Measurements from ENCODE around the gene APH1B.

APH1B gene

DNA sequence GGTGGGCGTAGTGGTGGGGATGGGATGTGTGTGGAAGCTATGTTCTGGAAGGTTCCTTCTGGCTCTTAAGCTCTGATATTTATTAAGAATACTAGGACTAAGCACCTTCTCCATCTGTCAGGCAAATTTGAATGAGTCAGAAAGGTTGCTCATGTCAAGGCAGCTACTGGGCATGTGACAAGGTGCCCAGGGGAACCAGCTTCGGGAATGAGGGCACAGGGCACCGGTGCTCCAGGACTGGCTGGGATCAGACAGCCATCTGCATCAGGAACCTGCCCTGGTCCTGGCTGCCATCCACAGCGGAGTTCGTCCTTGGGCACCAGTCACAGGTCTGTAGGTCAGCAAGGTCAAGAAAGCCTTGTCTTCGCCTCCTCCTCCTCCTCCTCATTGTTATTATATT is 71.8 kb downstream of the APH1B start:
- no peak overlapping the region for H3K4me3 ChIP-seq (ENCODE audit: low read depth, low read length)

DNA sequence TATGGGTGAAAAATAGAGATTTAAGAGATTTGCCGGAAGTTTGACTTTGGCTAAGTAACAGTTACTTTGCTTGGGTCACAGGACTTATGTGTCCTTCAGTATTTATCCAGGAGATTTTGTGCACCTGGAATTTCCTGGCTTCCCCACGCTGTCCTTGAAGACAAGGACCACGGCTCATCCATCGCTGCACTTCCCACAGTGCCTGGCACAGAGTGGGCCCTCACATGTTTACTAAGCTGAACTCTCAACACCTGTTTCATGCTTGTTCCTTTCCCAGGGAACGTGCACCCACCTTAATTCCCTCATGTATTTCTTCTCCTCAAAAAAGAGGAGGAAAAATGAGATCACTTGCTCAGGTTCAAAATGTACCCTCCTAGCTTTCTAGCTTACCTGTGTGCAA is 72.2 kb downstream of the APH1B start:
- H3K4me3 ChIP-seq (ENCODE audit: low read depth, low read length): no peak overlapping the region

DNA sequence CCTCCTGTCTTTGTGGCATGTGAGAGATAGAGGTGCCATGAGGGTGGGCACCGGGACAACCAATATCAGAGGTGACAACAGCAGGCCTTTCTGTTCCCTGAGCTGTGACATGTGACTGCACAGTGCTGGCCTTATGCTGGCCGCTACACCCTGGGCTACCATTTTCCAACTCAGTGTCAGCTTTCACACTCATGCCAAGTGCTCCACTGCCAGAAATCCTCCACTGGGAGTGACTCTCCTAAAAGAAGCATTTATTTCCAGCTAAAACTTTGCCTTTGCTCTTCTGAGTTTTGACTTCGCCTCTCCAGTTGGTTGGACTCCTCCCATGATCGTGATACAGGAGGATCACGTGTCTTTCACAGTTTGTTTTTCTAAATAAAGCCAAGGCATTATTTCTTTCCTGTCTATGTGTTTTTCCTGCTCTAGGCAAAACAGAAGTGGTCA is 72.8 kb downstream of the APH1B start:
- H3K4me3 ChIP-seq (ENCODE audit: low read depth, low read length): no peak overlapping the region

DNA sequence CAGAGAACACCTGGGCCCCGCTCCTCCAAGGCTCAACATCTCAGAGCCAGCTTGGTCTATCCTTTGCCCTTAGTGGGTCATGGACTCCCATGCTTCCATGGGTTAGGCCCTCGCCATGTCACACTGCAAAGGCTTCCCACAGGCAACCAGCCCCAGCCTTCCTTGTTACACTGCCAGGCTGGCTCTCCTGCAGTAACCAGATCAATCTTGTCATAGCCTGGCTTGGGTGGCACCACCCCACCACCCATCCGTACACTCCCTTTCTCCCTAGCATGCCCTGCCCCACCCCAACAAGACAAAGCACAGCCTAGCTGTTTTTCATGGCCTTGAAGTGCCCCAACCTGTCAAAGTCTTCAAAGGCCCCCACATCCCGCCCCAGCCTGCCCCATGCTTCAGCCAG is 73.8 kb downstream of the APH1B start:
- H3K4me3 ChIP-seq (ENCODE audit: low read depth, low read length): no peak overlapping the region

DNA sequence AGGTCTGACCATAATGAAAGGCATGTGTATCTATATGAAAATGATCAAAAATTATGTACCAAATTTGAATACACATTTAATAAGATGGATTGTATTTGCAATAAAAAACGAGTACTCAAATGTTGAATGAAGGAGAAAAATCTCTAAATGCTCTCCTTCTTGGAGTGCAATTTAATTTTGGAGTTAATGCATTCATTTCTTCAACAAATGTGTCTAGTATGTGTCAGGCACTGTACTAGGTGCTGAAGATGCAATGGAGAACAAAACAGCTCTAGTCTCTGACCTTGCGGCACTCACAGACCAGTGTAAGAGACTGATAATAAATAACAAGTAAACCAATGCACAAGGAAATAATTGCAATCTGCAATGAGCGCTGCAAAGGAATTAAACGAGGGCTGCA is 75.4 kb downstream of the APH1B start:
- H3K4me3 ChIP-seq (ENCODE audit: low read depth, low read length): no peak overlapping the region

DNA sequence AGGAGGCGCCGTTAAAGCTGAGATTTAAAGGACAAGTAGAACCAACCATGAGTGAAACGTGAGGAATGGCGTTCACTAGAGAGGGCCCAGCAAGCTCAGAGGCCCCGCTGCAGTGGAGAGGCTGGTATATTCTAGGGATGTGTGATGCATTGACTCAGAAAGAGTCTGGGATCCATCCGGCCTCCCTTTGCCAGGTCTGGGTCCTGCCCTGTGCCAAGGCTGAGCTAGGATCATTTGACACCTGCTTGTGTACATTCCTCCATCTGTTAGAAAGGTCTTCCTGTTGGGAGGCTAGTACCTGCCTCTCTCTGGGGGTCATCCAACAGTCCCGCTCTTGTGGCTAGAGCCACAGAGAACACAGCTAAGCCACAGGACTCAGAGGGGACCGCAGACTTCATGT is 75.9 kb downstream of the APH1B start:
- no peak overlapping the region for H3K4me3 ChIP-seq (ENCODE audit: low read depth, low read length)

DNA sequence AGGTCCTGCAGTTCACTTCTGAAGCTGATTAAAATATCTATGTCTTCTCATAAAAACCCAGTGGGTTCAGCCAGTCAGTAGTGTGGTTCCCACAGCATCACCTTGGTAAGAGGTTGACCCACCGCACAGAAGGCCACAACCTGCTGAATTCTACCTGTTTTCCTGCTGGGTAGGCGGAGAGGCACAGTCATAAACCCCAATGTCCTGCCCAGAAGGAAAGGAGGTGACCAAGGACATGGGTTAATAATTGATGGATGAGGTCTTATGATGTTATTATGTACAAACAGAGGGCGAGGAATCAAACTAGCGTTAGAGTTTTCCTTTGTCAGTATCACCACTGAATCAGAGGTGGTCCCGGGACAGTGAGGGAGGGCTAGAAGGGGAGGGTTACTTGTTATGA is 76.5 kb downstream of the APH1B start:
- H3K4me3 ChIP-seq (ENCODE audit: low read depth, low read length): no peak overlapping the region

DNA sequence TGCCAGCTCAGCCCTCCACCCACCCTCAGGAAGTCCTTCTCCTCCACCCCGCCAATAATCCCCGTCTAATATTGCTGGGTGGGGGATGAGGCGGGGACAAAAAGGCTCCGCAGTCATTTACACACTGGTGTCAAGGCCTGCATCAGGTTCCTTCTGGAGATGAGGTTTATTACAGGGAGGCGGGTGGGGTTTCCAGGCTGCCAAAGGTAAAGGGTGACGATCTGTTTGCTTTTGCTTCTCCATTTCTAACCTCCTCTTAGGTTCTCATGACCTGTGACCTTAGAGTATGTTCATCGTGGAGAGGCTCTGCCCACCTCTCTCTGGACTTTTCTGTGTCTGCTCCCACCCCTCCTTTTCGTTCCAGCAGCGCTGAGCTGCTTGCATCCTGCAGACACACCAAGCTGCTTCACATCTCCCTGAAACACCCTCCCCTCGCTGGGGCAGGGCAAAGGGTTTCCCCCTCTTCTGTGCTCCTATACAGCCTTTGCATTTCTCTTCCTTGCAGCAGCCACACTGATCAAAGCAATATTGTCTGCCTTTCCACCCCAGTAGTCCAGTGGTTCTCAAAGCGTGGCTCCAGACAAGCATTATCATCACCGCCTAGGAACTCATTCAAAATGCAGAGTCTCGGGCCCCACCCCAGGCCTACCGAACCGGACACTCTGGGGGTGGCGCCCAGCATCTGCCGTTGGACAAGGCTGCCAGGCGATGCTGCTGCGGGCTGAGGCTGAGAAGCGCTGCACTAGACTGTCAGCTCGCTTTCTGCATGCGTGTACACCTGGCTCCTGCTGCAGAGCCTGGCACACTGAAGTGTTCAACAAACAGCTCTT is 77.6 kb downstream of the APH1B start:
- H3K4me3 ChIP-seq (ENCODE audit: low read depth, low read length): no peak overlapping the region

DNA sequence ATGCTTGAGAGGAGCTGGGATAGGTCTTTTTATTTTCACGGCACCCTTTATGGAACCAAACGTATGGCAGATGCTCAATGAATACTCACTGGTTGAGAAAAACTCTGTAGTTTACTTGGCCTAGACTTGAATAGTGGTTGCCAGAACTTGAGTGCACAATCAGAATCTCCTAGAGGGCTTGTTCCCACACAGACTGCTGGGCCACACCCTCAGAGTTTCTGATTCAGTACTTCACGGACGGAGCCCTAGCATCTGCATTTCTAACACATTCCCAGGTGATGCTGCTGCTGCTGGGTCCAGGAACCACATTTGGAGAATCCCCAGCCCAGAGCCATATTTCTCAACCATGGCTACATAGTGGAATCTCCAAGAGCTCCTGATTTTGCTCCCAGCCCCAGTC is 79.7 kb downstream of the APH1B start:
- H3K4me3 ChIP-seq (ENCODE audit: low read depth, low read length): no peak overlapping the region

DNA sequence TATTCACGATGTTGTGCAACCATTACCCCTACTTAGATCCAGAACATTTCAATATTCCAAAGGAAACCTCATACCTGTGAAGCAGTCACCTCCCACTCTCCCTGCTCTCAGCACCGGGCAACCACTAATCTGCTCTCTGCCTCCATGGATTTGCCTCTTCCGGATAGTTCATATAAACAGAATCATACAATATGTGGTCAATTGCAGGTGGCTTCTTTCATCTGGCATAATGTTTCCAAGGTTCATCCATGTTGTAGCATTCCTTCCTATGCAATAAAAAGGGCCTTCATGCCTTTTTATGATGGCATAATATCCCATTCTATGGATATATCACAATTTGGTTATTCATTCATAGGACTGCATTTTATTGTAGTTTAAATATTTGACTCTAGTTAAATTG is 80.3 kb downstream of the APH1B start:
- H3K4me3 ChIP-seq (ENCODE audit: low read depth, low read length): no peak overlapping the region

DNA sequence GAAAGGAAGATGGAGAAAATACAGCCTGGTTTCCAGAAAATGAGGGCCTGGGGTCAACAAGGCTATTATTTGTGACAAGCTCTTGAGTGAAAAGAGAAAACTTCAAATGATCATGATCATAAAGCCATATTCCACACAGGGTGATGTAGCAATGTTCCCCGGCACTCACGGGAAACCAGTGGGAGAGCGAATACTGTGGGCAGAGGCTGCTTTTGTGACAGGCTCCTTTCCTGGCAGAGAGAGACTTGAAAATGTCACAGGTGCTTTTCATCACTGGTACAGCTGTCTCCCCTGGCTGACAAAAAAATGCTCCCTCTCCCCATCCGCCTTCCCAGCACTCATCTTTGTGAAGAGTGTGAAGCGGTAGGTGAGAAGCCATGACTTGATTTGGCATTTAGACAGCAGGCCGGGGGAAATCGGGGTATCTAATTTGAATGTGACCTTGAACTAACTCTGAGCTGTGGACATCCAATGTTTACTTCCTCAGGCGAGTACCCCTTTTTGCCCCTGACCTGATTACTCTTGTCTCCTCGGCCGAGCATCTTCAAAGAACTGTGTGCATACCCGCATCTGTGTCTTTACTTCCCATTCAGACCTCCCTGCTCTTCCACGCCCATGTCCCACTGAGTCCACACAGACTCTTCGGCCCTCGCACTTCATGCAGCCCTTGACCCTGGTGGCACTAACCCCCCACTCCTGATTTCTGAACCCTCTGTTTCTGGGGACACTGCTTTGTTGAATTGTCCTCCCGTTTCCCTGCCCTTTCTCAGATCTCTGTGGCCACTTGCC is 81.0 kb downstream of the APH1B start:
- H3K4me3 ChIP-seq (ENCODE audit: low read depth, low read length): no peak overlapping the region
